ENCODE measurements around the gene CABLES1. TPM values are rescaled to one million over a fixed set of nuclear protein-coding genes. Genes with fewer than 3 reads are reported as not detected.

CABLES1 gene
- total and polyA plus RNA-seq, 2 experiments from 2014 or later = 3.8 to 4.1 TPM

DNA sequence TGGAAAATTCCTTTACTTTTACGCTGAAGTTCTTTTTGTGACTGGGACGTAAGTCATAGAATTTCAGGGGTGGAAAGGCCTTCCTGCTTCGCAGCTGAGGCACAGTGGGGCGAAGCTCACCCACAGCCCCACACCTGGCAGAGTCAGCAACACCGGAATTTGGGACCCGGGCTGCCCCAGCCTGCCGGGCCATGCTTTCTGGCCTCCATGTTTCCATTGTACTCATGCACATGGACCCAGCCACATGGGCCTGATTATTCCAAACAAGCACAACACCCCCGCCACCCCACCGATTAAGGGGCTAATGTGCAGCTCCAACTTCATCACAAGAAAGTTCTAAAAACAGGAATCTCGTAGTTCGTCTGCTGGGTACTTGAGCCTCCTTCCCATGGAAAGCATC is 82.5 kb downstream of the CABLES1 start:
- no peak overlapping the region for H3K4me3 ChIP-seq
- no peaks in the 10 kb centered on the region for H3K27me3 ChIP-seq
- TF ChIP-seq, protein P1, sequence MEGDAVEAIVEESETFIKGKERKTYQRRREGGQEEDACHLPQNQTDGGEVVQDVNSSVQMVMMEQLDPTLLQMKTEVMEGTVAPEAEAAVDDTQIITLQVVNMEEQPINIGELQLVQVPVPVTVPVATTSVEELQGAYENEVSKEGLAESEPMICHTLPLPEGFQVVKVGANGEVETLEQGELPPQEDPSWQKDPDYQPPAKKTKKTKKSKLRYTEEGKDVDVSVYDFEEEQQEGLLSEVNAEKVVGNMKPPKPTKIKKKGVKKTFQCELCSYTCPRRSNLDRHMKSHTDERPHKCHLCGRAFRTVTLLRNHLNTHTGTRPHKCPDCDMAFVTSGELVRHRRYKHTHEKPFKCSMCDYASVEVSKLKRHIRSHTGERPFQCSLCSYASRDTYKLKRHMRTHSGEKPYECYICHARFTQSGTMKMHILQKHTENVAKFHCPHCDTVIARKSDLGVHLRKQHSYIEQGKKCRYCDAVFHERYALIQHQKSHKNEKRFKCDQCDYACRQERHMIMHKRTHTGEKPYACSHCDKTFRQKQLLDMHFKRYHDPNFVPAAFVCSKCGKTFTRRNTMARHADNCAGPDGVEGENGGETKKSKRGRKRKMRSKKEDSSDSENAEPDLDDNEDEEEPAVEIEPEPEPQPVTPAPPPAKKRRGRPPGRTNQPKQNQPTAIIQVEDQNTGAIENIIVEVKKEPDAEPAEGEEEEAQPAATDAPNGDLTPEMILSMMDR (IDR thresholded peaks at IDR 0.05; ENCODE audit: low read depth, low read length) = no peak
- H3K27ac ChIP-seq = no peak overlapping the region
- H3K9me3 ChIP-seq (ENCODE audit: low read depth) = no peaks in the 10 kb centered on the region
- no peaks in the 10 kb centered on the region for H3K36me3 ChIP-seq
- peaks cover 5% of the 10 kb centered on the region for H3K4me1 ChIP-seq (ENCODE audit: low read depth)
- no peak for DNase-seq (ENCODE audit: low read depth in 1 of 2, low spot score in 1 of 2)

DNA sequence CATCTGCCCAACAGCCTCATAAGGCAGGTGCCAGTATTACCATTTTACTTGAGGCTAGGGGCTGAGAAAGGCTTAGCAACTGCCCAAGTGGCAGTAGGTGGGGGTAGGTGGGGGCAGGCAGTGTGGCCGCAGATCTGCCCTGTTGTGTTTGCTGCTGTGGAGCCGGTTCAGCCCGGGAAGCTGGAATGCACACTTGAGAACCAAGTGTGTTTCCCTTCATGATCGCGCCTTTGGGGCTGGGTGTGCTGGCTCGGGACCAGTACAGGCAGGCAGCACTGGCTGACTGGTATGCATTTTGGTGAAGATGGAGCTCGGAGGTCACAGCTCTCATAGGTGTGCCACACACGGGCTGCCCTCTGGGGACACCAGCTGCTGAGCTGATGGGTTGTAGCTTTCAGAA is 85.1 kb downstream of the CABLES1 start:
- TF ChIP-seq, protein P1 (IDR thresholded peaks at IDR 0.05; ENCODE audit: low read depth, low read length) = no peak
- peaks cover 5% of the 10 kb centered on the region for H3K4me1 ChIP-seq (ENCODE audit: low read depth)

DNA sequence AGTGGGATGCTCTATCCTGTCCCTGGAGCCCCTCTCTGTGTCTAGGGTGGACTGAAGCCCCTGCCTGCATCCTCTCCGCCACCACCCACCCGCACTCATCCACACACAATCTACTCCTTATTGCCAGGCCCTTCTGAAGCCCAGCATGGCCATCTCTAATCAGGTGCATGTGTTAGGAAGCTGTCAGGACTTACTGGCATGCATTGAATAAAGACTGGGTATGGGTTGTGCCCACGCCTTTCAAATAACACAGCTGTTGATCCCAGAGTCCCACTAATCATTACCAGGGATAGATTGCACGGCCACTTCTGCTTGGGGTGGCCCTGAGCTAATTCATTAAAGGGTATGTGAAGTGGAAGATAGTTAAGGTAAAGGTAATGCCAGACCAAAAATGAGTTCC is 88.4 kb downstream of the CABLES1 start:
- H3K27ac ChIP-seq = no peak overlapping the region
- H3K27me3 ChIP-seq = no peaks in the 10 kb centered on the region
- TF ChIP-seq, protein P1 (IDR thresholded peaks at IDR 0.05; ENCODE audit: low read depth, low read length) = no peak
- H3K4me1 ChIP-seq (ENCODE audit: low read depth) = peaks cover 5% of the 10 kb centered on the region
- no peak for DNase-seq (ENCODE audit: low read depth in 1 of 2, low spot score in 1 of 2)
- no peaks in the 10 kb centered on the region for H3K9me3 ChIP-seq (ENCODE audit: low read depth)
- no peaks in the 10 kb centered on the region for H3K36me3 ChIP-seq
- H3K4me3 ChIP-seq = no peak overlapping the region

More for the DNA sequence above, 85.1 kb downstream of the CABLES1 start:
- Histone ChIP-seq H3K36me3 (no peaks in the 10 kb centered on the region), H3K27ac (no peak overlapping the region), H3K27me3 (no peaks in the 10 kb centered on the region), H3K9me3 (ENCODE audit: low read depth) (no peaks in the 10 kb centered on the region), H3K4me3 (no peak overlapping the region)
- DNase-seq (ENCODE audit: low read depth in 1 of 2, low spot score in 1 of 2) = no peak

DNA sequence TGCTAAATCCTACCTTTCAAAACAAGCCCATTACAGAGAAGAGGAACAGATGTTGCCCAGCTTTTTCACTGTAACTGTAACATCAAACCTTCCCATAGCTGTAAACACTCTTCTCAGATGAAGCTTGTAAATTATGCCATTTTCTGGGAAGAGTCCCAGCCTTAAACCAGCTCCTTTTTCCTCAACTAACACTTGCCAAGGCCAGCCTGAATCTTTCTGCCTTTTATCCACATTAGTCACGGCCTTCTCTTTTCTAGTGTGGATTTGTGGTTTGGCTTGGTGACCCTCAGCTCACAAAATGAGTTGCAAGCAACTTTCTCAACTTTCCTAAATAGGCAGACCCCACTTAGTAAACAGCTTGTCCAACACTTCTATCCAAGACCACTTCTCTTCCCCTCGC is 90.2 kb downstream of the CABLES1 start:
- TF ChIP-seq, protein P1 (IDR thresholded peaks at IDR 0.05; ENCODE audit: low read depth, low read length) = no peak
- Histone ChIP-seq H3K36me3 (no peaks in the 10 kb centered on the region), H3K4me3 (no peak overlapping the region), H3K9me3 (ENCODE audit: low read depth) (no peaks in the 10 kb centered on the region), H3K27me3 (no peaks in the 10 kb centered on the region), H3K4me1 (ENCODE audit: low read depth) (no peaks in the 10 kb centered on the region), H3K27ac (no peak overlapping the region)
- DNase-seq (ENCODE audit: low read depth in 1 of 2, low spot score in 1 of 2) = peak in 1 of 2 donors; percentile 96

DNA sequence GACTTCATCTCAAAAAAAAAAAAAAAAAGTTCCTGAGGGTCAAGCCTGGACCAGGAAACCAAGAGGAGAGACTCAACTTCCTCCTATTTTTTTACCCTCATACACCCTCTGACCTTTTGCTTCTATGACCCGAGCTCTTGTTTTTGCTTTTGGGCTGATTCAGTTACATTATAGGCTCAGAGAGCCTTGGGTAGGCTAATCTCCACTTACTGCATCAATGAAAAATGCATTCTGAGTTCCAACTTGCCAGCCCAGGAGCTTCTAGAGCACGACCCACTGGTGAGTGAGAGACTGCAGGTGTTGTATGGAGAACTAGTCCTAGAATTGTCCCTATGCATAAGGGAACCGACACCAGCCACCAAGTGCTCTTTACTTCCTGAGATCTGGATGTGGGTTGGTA is 91.1 kb downstream of the CABLES1 start:
- Histone ChIP-seq H3K36me3 (no peaks in the 10 kb centered on the region), H3K9me3 (ENCODE audit: low read depth) (no peaks in the 10 kb centered on the region), H3K27me3 (no peaks in the 10 kb centered on the region), H3K4me3 (no peak overlapping the region), H3K4me1 (ENCODE audit: low read depth) (no peaks in the 10 kb centered on the region), H3K27ac (no peak overlapping the region)
- TF ChIP-seq, protein P1 (IDR thresholded peaks at IDR 0.05; ENCODE audit: low read depth, low read length) = no peak
- DNase-seq (ENCODE audit: low read depth in 1 of 2, low spot score in 1 of 2) = peak in 1 of 2 donors; percentile 53
